GM19351 (cell line): ENCODE results near the gene PTPRT.

Source experiments
- ATAC-seq: cut with Tn5 transposase; IDR thresholded peaks from one replicate; pipeline ENCODE4 v1.9.1; 2021; ENCODE audit warnings: mild to moderate bottlenecking, moderate library complexity; ENCODE audit not compliant: unreplicated experiment

The PTPRT gene

DNA sequence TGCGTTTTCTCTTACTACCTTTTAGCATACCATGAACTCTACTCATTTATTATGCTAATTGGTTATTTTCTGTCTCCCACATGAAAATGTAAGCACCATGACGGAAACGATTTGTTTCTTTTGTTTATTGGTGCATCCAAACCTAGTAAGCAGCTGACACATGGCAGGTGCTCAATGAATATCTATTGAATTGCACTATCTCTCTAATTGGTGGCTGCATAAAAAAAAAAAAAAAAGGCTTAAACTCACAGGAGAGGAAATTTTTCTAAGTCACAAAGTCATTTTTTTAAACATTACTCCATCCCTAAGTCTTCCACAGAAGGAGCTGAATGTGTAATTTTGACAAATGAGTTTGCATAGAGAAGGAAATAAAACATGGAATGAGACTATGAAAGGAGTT, 608.4 kb downstream of the PTPRT start:
- no peak for ATAC-seq

DNA sequence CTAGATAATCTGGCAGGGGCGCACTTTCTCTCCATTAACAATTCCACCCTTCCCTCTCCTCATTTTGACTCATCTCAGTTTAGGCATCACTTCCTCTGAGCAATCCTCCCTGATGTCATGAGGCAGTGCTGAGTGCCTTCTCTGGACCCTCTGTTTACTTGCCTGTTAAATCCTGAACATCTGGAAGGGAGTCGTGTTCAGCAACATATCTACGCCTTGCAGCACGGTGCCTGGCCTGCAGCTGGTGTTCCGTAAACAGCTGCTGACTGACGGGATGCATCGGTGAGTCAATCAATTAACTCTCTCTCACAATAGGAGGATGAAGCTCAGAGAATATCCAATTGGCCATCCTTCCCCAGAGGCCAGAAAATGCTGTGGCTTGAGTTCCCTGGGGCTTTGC, 613.5 kb downstream of the PTPRT start:
- no peak for ATAC-seq

DNA sequence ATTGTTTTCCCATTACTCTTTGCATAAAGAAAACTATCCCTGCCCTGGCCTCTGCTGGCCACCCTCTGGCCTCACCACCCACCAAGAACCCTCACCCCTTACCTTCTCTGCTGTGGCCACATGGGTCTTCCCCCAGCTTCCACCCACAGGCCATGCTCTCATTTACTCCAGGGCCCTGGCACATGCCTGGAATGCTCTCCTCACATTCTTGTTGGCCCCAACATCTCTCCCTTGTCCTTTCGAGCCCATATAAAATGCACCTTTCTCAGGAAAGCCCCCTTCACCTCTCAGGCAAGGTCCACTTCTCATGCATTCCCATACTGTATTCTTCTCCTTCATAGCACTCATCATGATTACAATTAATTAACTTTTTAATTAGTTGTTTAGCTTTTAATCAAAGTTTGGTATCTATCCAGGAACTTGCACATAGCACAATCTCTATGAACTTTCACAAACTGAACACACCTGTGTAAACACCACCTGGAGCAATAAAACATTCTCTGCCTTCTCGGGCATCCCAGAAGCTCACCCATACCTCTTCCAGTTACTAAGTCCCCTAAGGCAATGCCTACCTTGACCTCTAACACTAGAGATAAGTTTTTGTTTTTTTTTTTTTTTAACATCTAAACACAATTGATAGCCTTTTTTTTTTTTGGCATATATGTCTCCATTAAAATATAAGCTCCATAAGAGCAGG, 617.2 kb downstream of the PTPRT start:
- no peak for ATAC-seq

DNA sequence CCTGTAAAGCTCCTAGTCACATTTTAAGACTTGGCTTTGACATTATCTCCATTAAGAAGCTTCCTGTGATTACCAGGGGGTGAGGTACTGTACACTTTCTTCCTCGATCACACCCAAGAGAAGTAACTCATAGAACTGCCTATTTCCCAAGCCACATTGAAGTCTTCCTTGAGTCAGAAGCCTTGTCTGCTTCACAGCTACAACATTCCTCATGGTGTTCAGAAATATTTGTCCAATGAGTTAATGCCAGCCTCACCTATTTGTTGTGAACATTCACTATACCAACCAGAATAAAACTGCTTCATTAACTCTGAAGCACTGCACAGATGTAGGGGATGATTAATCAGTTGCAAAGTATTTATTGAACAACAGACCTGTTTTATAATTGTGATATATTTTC, 622.3 kb downstream of the PTPRT start:
- ATAC-seq: no peak

DNA sequence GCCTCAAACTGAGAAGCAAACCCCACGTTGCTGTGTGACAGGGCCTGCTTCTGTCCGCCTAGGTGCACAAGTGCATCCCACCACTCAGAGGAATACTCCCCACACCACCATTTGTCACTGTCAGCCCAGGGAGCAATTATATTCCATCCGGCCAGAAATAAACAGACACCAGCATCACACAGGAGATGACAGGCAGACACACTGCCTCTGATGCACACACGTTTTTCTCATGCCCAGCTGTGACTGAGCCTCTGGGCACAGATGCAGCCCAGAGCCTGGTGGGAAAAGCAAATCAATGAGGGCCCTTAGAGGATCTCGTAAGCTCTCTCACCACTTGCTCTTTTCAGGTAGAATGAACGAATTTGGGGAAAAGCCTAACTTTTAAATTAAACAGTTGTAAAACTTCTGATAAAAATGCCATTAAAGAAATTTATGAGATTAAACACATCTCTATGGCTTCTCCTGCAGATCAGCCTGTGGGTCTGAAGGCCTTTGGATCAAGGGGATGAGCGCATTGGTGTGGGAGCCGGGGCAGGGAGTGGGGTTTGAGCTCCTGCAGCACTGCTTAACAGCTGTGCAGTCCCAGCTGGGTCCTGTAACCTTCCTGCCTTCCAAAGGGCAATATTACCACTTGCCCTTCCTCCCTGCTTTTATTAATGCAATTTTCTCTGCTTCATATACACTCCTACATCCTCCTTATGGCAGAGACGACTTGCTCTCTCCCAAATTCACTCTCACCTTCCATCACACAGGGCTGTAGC, 624.3 kb downstream of the PTPRT start:
- ATAC-seq: no peak

DNA sequence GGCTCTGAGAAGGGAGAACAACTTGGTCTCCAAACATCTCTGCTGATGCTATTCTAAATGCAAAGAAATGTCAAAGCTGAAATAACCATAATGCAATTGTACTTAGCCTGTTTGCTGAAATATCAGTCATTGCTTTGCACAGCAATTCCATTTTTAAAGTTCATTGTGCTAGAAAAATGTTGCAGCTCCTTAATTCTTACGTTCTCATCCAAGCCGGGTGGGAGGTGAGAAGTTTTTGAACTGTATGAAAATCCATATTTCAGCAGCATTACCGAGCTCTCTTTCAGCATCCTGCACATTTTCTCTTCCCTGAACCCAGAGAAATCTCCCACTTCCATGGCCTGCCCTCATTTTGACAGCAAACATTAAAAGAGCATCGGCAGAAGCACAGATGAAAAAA, 630.0 kb downstream of the PTPRT start:
- no peak for ATAC-seq

DNA sequence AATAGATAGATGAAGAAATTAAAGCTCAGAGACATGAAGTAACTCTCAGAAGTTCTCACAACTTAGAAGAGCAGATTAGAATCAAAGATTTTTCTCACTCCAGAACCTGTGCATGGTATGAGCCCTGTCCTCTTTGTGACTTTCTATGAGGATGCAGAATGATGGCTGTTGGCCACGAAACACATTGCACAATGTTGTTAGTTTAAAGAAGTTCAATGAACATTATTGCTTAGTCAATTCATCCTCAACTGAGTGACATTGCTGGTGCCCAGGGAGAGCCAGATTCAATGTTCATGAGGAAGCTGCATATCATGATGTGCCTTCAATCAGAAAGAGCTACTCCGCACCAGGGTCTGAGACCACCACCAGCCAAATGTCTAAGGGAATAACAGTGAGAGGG, 633.1 kb downstream of the PTPRT start:
- ATAC-seq: no peak

DNA sequence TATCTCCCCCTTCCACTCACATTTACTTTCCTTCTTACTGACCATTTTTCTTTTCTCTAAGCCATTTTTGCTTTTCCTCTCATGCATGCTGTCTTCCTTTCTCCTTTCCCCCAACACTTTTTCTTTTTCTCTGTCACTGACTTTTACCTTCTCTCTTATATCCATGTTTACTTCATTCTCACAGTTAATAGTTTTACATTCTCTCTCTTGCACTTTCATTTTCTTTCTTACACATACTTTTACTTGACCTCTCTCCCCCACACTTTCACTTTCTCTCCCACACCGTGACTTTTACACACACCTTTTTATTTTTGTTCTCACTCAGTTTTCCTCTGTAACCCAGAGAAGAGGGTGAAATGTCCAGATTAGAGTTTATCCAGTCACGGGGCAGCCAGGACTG, 636.3 kb downstream of the PTPRT start:
- peak; percentile 57 for ATAC-seq

DNA sequence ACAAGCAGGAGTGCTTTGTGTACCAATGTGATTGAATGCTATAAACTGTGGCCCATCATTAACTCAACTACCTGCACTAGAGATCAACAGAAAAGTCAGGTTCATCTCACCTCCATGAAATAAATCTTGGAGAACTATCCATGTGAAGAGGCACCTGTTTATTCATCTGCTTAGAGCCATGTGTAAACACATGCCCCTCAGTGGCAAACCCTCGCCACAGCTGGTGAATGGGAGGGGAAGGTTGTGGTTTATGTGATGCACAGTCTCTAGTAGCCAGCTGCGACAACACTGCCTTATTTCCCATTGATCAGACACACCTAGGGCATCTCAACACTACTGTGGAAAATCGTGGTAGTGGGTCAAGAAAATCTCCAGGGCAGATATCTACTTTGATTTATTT, 640.2 kb downstream of the PTPRT start:
- no peak for ATAC-seq

DNA sequence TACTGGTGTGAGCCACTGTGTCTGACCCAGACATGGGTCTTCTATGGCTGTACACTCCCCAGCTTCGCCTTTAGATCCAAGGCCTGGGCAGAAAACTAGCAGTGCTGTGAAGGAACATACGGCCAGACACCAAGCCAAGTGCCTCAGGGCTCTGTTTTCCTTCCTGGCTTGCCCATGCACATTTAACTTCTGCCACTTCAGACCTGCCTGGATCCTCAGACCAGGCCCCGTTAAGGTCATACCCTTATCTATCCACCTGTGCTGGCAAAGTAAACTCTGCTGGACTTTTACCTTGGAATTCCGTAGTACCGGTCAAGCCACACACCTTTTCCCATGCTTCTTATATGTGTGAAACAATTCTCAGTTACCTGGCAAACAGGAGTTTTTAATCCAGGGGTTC, 644.8 kb downstream of the PTPRT start:
- ATAC-seq: no peak

DNA sequence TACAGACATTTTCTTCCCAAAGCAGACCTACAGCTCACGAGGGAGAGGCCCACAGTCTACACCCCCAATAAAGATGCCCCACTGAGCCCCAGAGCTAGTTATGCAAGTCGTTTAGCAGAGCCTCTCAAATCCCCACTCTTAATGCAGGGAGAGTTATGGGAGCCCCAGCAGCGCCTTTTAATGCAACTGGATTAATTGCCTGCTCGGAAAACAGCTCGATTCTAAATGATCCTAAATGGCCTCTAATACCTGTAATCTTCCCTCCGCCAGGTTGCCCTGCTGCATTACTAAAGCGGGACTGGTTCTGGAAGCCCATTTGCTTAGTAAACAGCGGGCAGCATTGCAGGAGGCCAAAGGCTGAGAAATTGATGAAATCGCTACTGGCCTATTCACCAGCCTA, 656.9 kb downstream of the PTPRT start:
- no peak for ATAC-seq

DNA sequence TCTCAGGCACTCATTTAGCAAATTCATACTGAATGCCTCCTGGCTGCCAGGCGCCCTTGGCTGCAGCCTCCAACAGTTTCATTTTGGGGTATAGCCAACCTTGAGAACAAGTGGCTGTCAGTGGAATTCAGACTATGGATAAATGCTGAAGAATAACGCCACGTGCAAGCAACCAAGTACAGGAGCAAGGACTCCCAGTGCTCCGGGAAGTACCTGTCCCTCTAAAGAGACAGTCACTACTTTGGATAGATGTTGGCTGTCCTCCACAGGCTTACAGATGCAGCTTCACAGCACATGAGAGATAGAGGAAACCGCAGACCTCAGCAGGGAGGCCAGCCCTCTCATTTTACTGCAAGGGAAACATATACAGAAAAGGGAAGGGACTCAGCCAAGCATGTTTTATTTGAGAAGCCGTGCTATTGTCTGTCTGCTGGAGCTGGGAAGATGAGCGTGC, 658.2 kb downstream of the PTPRT start:
- no peak for ATAC-seq

DNA sequence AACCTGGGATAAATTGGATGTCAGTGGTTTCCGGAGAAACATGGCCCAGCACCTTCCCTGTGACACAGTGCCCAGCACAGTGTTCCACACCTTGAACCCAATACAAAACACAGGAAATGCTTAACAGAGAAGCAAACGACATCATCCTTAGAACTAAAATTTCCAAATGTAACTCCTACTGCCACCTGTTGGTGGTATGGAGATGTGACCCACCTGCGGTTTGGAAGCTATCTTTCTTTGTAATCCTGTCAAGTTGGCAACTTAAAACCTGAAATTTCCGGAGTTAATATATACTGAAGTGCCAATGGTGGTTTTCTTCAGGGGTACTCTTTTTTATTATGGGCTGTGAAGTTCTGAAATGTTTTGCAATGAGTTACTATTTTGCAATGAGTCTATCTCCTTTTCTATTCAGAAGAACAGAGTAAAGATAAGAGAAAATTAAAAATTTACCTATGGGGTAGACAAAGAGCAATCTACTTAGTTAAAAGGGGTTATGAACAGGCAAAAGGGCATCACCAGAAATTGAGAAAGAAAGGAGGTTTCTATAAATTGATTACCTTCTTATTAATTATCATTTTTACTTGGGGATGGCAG, 658.8 kb downstream of the PTPRT start:
- ATAC-seq: no peak

DNA sequence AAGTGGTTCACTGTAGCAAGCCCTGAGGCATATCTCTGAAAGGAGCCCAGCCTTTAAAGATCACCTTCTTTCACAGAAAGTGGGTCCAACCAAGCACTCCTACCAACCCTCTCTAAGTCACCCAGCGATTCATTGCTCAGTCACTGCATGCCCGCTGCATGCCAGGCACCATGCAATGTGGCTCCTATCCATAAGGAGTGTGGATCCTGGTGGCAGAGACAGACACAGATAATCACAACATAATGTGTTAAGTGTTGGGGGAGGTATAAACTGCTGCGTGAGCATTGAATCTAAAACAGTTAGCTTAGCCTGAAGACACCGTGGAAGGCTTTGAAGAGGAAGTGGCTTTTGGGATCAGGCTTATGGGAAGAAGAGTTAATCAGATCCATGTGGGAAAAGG, 659.5 kb downstream of the PTPRT start:
- no peak for ATAC-seq

DNA sequence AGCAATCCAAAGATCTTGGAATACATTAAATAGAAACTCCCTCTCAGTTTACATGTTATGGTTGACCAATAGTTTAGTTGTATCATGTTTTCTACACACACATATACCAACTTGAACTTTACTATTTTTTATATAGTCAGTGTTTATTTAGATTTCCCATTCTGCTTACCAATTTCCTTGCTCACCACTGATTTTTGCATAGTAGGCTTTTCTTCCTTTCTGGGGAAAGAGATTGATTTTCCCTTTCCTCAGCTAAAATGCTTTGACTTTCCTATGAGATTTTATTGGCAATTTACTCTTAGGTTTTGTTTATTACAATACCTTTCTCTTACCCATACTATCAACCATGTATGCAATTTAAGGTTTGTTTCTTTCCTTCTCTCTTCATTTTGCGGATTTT, 665.6 kb downstream of the PTPRT start:
- ATAC-seq: no peak

DNA sequence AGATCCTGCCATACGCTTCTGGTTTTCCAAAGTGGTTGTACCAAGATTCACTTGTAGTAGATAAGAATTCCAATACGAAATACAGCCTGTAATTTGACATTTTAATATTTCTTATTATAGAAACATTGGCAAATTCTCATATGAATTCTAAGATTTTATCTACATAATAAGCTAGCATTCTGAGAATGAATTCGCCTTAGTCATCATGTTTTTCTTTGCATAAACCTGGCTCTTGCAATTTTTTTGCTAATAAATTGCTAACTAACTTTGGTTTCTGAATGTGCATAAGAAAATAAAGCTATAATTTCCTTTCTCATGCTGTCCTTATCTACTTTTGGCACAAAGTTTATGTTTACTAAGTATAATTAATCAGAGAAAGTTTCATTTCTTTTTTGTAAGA, 673.0 kb downstream of the PTPRT start:
- no peak for ATAC-seq

DNA sequence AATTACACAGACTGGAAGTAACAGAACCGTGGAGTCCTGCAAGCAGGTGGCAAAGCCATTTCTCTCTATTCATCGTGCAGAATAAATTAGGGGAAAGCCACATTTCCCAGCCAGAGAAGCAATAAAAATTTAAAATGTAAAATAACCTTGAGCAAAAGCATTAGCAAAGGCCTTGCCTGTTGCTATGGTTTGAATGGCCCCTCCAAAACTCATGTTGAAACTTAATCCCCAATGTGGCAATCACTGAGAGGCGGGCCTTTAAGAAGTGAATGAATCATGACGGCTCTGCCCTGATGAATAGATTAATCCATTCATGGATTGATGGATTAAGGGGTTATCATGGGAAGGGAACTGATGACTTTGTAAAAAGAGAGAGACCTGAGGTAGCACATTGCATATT, 679.0 kb downstream of the PTPRT start:
- no peak for ATAC-seq

DNA sequence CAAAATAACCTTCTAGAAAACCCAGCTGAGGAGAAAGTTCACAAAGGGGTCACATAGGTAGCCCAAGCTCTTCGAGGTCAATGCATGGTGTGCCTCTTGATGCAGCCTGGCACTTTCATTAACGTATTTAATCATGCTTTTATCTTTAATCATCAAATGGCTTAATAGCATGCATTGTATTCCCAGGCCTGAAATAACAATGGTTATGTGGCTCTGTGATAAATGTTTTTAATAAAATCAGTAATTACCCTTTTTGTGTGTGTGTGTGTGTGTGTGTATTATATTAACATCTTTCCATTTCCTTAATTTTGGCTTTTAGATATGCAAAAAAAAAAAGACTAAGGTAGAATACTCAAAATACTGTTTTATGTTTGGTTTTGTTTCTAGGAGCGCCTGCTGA, 681.8 kb downstream of the PTPRT start:
- ATAC-seq: no peak

DNA sequence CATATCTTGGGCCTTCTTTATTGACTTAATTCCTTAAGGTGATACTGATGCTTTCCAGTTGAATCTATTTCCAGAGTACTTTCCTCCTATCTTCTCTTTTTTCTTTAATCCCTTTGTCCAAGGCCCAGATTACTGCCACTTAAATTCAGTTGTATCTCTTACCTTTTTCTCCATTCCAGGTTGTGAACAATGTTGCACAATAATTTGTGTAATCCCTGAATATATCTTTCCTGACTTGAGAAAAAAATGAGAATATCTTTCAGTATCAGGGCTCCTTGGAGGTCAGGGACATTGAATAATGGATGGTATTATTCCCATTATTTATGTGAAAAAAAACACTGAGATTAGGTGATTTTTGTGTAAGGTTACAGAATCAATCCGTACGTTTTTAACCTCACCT, 683.3 kb downstream of the PTPRT start:
- ATAC-seq: no peak

DNA sequence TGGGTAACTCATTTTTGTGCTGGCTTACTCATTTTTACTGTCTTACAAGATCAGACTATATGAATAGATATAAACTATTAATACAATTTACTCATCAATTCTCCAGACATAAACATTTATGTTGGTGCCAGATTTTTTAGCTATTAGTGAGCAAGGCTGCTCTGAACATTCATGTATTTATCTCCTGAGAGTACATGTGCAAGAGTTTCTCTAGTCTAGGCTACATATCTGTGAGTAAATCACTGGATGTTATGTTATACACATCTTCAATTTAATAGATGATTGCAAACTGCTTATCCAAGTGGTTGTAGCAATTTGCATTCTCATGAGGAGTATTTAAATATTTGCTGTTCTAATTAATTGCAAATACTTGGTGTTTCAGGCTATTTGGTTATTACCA, 687.1 kb downstream of the PTPRT start:
- ATAC-seq: no peak

DNA sequence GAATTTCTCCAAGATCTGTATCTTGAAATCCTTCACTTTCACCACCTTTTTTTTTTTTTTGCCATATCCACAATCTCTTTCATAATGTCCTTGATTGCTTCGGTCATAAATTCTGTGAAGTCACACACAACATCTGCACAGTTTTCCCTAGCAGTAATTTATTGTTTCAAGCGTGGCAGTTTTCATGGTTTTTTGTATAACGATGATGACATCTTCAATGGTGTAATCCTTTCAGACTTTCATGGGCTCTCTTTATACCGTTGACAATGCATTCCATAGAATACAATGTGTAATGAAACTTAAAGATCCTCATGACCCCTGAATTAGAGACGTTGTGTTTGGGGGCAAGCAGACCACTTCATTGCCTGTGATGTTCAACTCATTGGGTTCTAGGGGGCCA, 693.1 kb downstream of the PTPRT start:
- ATAC-seq: no peak

DNA sequence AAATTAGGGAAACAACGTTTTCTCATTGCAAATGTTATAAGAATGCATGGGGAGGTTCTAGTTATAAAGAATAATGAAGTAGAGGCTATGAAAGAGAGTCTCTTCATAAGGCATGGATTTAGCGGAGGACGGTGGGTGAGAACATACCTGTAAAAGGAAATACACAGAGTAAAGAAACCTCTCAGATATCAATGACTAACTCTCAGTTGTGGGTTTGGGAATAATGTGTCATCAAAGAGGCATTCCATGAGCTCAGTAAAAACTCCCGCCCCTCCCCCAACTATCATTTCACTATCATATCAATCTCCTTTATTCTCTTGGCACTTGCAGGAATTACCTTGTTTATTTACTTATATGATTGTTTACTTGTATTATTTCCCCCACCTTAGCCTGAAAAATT, 695.4 kb downstream of the PTPRT start:
- ATAC-seq: no peak
